GM23338 (cell line): ENCODE measurements around the gene TBL3.

ENCODE experiments used
- CREB1 ChIP-seq: fragments of 250-450 bp; sonication (Bioruptor Pico); IDR thresholded peaks from 2 replicates; pipeline ENCODE4 v1.5.0; 2020; ENCODE audit warnings: low read depth, mild to moderate bottlenecking, moderate library complexity
- CTCF ChIP-seq, 2 experiments: fragments of 200-600 bp in 1 of 2; sonication (generic) in 1 of 2; conservative IDR thresholded peaks; 2 replicates each; pipeline versions ENCODE4 v1.5.1 to v1.6.1; 2016 to 2017; ENCODE audit warnings: antibody characterized with exemption in 2 of 2, low read depth in 2 of 2, mild to moderate bottlenecking in 2 of 2, moderate library complexity in 1 of 2
- ETS1 ChIP-seq: IDR thresholded peaks from 2 replicates; pipeline ENCODE4 v1.6.1; 2016; ENCODE audit warnings: antibody characterized with exemption
- EZH2 ChIP-seq: fragments of 200-600 bp; sonication (generic); IDR thresholded peaks from one replicate; pipeline ENCODE4 v1.8.0; 2017; ENCODE audit warnings: antibody characterized with exemption, mild to moderate bottlenecking, low read depth; ENCODE audit not compliant: unreplicated experiment
- EZH2phosphoT487 ChIP-seq: fragments of 200-600 bp; sonication (generic); IDR thresholded peaks from one replicate; pipeline ENCODE4 v1.8.1; 2018; ENCODE audit warnings: antibody characterized with exemption; ENCODE audit not compliant: unreplicated experiment
- JUNB ChIP-seq: IDR thresholded peaks from one replicate; pipeline ENCODE4 v1.6.1; 2016; ENCODE audit warnings: antibody characterized with exemption; ENCODE audit not compliant: unreplicated experiment
- NANOG ChIP-seq: IDR thresholded peaks from 2 replicates; pipeline ENCODE4 v1.6.1; 2016; ENCODE audit warnings: antibody characterized with exemption, borderline replicate concordance
- POLR2AphosphoS5 ChIP-seq: IDR thresholded peaks from 2 replicates; pipeline ENCODE4 v1.6.1; 2016; ENCODE audit warnings: antibody characterized with exemption, low read depth
- TF ChIP-seq, protein P1 (sequence below): IDR thresholded peaks from one replicate; pipeline ENCODE4 v1.6.1; 2018; ENCODE audit warnings: antibody characterized with exemption; ENCODE audit not compliant: unreplicated experiment

GRCh38 chr16:1984347-1985225, 12.7 kb downstream of the TBL3 start:
- no peak for TF ChIP-seq CTCF (conservative IDR thresholded peaks at IDR 0.05; ENCODE audit: low read depth in 2 of 2)
- TF ChIP-seq POLR2AphosphoS5 = no peak
- TF ChIP-seq, protein P1, sequence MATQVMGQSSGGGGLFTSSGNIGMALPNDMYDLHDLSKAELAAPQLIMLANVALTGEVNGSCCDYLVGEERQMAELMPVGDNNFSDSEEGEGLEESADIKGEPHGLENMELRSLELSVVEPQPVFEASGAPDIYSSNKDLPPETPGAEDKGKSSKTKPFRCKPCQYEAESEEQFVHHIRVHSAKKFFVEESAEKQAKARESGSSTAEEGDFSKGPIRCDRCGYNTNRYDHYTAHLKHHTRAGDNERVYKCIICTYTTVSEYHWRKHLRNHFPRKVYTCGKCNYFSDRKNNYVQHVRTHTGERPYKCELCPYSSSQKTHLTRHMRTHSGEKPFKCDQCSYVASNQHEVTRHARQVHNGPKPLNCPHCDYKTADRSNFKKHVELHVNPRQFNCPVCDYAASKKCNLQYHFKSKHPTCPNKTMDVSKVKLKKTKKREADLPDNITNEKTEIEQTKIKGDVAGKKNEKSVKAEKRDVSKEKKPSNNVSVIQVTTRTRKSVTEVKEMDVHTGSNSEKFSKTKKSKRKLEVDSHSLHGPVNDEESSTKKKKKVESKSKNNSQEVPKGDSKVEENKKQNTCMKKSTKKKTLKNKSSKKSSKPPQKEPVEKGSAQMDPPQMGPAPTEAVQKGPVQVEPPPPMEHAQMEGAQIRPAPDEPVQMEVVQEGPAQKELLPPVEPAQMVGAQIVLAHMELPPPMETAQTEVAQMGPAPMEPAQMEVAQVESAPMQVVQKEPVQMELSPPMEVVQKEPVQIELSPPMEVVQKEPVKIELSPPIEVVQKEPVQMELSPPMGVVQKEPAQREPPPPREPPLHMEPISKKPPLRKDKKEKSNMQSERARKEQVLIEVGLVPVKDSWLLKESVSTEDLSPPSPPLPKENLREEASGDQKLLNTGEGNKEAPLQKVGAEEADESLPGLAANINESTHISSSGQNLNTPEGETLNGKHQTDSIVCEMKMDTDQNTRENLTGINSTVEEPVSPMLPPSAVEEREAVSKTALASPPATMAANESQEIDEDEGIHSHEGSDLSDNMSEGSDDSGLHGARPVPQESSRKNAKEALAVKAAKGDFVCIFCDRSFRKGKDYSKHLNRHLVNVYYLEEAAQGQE = no peak
- no peak for TF ChIP-seq NANOG
- TF ChIP-seq EZH2 = no peak
- TF ChIP-seq EZH2phosphoT487 = no peak
- TF ChIP-seq CREB1 (CRISPR knock-in tag) = no peak
- no peak for TF ChIP-seq ETS1
- no peak for TF ChIP-seq JUNB
